Stimulated activated CD4-positive, alpha-beta T cell treated with anti-CD3 and anti-CD28 coated beads, Interleukin-1b, Interleukin-23, amount 100 ng/mL, for 24 hours (primary cell): ENCODE results near the gene MGAT5.

Experiments used
- DNase-seq, 4 experiments: peaks; one replicate each; pipeline ENCODE4 v3.0.0-alpha.2; 2020; ENCODE audit warnings: low read depth in 4 of 4, low spot score in 1 of 4

MGAT5 gene

DNA sequence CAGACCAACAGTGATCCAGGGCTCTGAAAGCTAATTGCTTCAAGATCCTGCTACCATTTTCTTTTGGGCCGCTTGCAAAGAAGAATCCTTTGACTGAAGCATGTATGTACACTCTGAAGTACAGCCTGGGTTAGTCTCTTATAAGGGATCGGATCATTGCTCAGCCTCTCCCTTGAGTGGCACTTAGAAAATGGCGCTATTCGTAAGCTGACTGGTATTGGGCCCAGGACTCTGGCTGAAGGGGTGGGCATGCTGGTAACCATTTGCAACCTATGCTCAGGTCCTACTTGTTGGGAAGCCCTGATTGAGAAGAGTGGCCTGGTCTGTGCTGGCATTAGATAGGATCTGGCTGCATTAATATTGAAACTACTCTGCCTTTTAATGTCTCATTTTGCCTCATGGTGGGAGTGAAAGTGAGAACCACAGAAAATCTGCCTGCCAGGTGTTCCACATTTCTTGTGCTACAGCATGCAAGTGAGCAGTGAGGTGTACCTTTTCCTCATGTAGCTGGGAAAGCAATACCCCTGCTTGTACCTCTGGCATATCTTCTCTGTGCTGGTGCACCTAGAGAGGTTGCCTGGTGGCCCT lies 661 bp upstream of the MGAT5 start:
- no peak for DNase-seq

GRCh38 chr2:134254824-134255223 lies 952 bp downstream of the MGAT5 start:
- DNase-seq: no peak

DNA sequence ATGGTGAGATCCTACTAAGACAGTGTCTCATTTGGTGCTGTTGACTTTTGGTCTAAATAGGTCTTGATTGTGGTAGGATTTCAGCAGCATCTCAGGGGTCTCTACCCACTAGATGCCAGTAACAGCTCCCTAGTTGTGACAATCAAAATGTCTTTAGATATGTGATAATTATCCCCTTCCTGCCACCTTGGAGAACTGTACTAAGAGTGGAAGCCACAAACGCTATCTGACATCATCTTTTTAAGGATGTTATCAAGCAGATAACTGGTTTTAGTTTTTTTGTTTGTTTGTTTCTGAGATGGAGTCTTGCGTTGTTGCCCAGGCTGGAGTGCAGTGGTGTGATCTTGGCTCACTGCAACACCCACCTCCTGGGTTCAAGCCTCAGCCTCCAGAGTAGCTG lies 3.1 kb downstream of the MGAT5 start:
- DNase-seq: no peak

GRCh38 chr2:134257509-134257908 lies 3.6 kb downstream of the MGAT5 start:
- no peak for DNase-seq

DNA sequence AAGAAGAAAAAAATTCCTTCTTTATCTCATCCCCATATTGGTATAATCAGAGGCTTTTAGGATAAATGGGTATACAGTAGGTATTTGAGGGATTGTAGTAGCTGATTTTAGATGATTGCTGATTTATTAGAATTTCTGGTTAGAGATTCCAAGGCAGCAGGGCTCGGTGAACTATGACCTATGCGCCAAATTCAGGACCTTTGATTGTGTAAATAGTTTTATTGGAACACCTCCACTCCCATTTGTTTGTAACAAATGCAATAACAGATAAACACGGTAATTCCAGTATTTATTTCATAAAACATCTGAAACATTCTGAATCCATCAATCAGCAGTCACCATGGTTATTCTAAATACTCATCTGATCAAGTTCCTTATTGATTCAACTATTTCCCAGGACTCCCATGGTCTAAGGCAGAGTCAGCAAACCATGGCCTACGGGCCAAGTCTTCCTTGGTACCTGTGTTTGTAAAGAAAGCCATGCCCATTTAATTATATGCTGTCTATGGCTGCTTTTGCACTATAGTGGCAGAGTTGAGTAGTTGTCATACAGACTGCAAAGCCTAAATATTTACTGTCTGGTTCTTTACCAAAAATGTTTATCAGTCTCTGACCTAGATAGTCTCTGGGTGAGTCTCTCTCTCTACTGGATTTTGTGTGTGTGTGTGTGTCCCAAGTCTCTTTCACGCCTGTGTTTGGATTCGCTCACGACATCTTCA lies 4.3 kb downstream of the MGAT5 start:
- DNase-seq: no peak

DNA sequence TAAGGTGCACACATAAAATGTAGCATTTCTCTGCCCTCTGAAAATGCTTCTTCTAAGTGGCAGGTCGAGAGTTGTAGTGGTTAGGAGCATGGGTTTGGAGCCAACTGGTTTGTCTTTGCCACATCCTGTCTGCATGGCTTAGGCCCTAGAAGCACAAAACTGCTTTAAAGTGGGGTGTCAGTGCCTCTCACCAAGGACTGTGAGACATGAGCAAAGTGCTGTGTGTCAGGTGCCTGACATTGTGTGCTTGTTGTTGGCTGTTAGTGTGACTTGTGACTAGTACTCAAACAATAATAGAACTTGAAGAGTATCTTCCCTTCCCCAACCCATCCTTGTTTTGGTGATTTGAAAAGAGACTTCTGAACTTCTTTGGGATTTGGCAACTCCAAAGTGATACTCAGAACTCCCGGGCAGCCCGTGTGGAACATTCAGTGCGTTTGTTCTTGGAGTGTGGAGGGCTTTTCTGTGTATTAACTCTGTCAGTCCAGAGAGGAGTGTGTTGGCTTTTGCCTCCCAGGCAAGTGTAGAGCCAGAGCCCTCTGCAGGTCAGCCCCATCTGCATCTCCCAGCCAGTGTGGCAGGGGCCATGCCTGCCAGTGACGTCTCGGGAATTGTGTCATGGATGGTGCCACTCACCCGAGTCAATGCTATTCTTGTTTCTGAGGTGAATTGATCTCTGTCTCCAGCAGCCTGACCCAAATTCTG lies 5.0 kb downstream of the MGAT5 start:
- no peak for DNase-seq

DNA sequence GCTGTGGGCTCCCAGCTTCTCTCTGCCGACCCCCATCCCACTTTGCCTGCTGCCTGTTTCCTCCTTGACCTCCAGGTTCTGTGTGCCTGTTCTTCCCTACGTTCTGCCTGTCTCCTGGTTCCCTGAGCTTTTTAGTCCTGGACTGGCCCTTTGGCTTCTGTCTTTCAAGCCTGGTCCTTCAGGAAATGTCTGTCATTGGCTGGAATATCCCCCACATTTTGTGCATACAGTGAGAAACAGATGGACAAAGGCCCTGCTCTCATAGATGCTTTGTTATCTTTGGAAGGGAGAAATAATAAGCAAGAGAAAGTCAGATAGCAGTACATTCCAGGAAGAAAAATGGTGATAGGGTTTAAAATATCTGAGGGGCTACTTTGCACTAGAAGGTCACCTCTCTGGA lies 5.7 kb downstream of the MGAT5 start:
- no peak for DNase-seq

GRCh38 chr2:134259994-134260393 lies 6.1 kb downstream of the MGAT5 start:
- no peak for DNase-seq

DNA sequence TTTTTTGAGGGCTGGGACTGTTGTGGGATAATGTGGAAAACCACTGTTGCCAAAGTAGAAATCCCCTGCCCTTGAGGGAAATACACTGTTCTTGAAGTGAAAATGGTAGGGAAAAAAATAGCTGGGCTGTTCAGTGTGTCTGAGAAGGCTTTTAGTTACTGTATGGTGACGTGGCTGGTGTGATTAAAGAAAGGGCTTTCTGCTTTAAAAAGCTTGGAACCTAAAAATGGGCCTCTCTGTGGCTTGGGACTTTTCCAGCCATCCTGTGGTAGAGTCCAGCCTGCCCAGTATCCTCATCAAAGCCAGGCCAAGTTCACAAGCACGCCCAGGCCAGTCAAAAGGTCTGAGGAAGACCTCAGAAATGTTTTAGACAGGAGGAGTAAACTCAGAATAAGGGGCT lies 6.8 kb downstream of the MGAT5 start:
- DNase-seq: no peak

- DNase-seq: no peak
These were observed 7.7 kb downstream of the MGAT5 start for GRCh38 chr2:134261398-134262131.

GRCh38 chr2:134262684-134263083 lies 8.8 kb downstream of the MGAT5 start:
- DNase-seq: no peak

DNA sequence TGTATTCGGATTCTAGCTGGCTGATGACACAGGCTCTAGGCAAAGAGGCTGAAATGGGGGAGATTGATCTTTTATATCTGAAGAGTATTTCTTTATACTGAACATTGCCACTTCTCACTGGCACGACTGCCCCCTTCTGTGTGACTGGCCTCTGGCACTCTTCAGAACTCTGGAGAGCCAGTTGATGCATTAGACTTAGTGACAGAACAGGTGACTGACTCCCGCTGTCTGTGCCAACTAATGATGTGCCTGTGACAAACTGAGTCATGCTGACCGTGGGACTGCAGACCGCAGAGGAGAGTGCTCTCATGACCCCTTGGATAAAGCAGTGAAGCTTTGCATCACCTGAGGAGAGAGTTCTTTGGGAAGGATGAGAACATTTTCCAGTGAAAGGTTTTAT lies 14.4 kb downstream of the MGAT5 start:
- no peak for DNase-seq

GRCh38 chr2:134269230-134269629 lies 15.4 kb downstream of the MGAT5 start:
- DNase-seq: no peak

- DNase-seq: no peak
These were observed 16.3 kb downstream of the MGAT5 start for GRCh38 chr2:134269972-134270735.

DNA sequence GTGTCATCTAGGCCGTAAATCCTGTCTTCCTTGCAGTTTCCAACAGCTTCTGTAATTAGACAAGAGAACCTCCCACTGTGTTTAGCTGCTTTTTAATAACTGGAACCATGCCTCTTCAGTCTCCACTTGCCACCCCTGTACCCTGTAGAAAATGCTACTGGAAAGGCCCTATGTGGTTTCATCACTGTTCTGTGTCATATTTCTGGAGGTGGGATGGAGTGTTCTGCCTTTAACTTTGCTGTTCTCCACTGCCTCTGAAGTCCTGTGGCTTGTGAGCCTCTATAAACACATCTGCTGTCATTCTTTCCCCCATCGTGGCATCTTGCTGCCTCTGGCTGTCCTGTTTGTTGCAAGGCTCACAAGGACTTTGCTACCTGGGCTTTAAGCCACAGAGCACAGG lies 17.9 kb downstream of the MGAT5 start:
- DNase-seq: no peak

DNA sequence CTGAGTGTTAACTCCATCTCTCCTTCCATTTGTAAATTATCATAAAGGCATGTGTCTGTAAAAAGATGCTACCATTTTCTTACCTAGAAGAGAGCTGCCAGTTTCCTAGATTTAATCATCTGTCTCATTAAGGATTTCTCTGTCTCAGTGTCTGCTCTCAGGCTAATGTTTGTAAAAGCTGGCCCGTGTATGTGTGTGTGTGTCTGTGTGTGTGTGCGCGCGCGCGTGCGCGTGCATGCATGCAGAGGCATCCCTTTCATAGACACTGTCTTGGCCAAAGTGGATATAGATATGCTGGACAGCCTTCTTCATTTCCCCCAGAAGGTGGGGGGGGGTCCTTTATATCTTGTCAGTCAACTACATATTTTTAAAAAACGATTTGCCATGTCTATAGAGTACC lies 18.9 kb downstream of the MGAT5 start:
- no peak for DNase-seq

DNA sequence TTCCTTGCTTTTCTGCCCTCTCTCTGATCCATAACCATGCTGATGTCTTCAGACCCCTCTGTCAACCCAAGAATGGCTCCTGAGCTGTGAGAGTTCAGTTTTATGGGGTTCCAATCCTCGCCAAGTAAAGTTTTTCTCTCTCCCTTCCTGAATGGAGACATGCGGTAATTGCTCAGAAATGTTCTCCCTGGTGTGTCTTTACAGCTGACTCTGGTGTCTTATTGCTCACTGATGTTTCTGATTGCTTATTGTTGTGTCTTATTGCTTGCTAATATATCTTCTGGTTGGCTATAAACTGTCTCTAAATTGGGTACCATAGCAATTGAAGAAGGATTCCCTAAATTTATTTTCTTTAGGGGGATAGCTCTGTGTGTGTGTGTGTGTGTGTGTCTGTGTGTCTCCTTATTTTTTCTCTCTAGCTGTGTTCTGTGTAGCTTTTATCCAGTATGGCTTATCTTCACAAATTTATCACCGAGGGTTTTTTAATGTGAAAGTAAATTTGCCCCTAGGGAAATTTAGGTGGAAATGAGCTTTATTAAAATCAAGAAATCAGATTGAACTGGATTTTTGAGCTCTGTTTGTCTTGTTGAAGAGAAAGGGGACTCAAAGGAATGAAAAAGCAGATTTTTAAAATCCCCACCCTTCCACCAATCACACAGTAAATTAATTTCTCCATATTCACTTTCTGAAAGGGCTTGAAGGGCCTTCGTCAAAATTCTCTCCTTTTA lies 19.5 kb downstream of the MGAT5 start:
- no peak for DNase-seq

GRCh38 chr2:134274121-134274520 lies 20.2 kb downstream of the MGAT5 start:
- no peak for DNase-seq

DNA sequence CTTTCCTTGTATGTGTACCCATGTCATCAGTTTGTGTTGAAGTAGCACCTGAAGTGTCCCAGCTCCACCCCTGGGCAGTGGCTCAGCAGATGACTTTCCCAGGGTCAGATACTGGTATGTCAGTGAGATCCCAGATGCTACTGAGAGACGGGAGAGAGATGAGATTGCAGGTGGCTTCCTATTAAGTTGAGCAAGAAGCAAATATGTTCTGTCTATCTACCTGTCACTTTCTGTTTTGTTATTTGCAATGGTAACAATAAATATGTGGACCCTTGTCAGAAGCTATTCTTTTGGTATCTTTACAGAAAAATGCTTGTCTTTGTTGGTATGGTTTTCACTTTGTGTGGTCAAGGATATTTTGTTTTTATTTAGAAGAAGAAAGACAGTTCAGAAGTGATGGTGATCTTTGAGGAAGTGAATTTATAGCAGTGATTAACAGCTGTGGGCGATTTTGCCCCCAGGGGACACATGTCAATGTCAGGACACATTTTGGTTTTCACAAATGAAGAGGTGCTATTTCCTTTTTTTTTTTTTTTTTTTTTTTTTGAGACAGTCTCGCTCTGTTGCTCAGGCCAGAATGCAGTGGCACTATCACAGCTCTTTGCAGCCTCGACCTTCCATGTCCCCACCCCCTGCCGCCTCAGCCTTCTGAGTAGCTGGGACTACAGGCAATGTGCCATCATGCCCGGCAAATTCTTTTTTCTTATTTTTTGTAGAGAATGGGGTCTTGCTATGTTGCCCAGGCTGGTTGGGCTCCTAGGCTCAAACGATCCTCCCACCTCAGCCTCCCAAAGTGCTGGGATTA lies 21.4 kb downstream of the MGAT5 start:
- no peak for DNase-seq
